CD4-positive, CD25-positive, alpha-beta regulatory T cell (primary cell): Measurements from ENCODE around the gene ACKR1. TPM values are rescaled to one million over a fixed set of nuclear protein-coding genes. Genes with fewer than 3 reads are reported as not detected.

Experiments
- polyA plus RNA-seq, 4 donors: library from polyadenylated mRNA; unstranded; fragments of 300-500 nt; fragmentation: Illumina TruSeq; gene quantifications; one replicate each; pipeline ENCODE4 v1.2.3, GENCODE V29; 2021
- total RNA-seq: library from RNA; stranded (reverse); gene quantifications from one replicate; pipeline ENCODE4 v1.2.3, GENCODE V29; 2022

The ACKR1 gene
- total and polyA plus RNA-seq, 5 donors from 2014 or later = not detected

Other genes starting within 250 kb of the ACKR1 start
- gene IFI16, start 195.0 kb upstream of the ACKR1 start, total RNA-seq = 130 TPM
- 100 to 1,000 TPM in 2 of 4 donors, 10 to 100 TPM in 2; 90.4 to 117 (median 101) TPM for gene IFI16, start 195.0 kb upstream of the ACKR1 start, polyA plus RNA-seq
- 6.2 TPM for gene AIM2, start 128.1 kb upstream of the ACKR1 start, total RNA-seq
- gene AIM2, start 128.1 kb upstream of the ACKR1 start, polyA plus RNA-seq = 10 to 100 TPM in 2 of 4 donors, 1 to 10 TPM in 2; 6.9 to 13.5 (median 8.8) TPM
- gene CADM3, start 33.3 kb upstream of the ACKR1 start, total RNA-seq = not detected
- not detected for gene CADM3, start 33.3 kb upstream of the ACKR1 start, polyA plus RNA-seq
- gene FCER1A, start 97.5 kb downstream of the ACKR1 start, total RNA-seq = 1.5 TPM
- not detected for gene FCER1A, start 97.5 kb downstream of the ACKR1 start, polyA plus RNA-seq
- not detected for gene OR10J4, start 227.3 kb downstream of the ACKR1 start, total RNA-seq
- gene OR10J4, start 227.3 kb downstream of the ACKR1 start, polyA plus RNA-seq = not detected
- gene OR10J1, start 234.8 kb downstream of the ACKR1 start, total RNA-seq = not detected
- gene OR10J1, start 234.8 kb downstream of the ACKR1 start, polyA plus RNA-seq = not detected